RPMI8226 (cell line): Measurements from ENCODE around the gene ATRNL1.

ENCODE experiments used
- DNase-seq: peaks from one replicate; pipeline ENCODE4 v3.0.0-alpha.2; 2015

ATRNL1 gene

GRCh38 chr10:115854740-115855435 lies 761.7 kb downstream of the ATRNL1 start:
- DNase-seq = no peak

- no peak for DNase-seq
Observed at GRCh38 chr10:115856580-115856979, 763.4 kb downstream of the ATRNL1 start.

GRCh38 chr10:115857856-115858255 lies 764.7 kb downstream of the ATRNL1 start:
- no peak for DNase-seq

GRCh38 chr10:115860182-115861107 lies 767.3 kb downstream of the ATRNL1 start:
- no peak for DNase-seq

GRCh38 chr10:115861455-115861854 lies 768.3 kb downstream of the ATRNL1 start:
- no peak for DNase-seq

GRCh38 chr10:115861864-115862263 lies 768.7 kb downstream of the ATRNL1 start:
- no peak for DNase-seq

GRCh38 chr10:115866174-115866573 lies 773.0 kb downstream of the ATRNL1 start:
- no peak for DNase-seq

GRCh38 chr10:115866691-115867090 lies 773.5 kb downstream of the ATRNL1 start:
- no peak for DNase-seq

GRCh38 chr10:115867305-115867704 lies 774.1 kb downstream of the ATRNL1 start:
- no peak for DNase-seq

- DNase-seq = no peak
Observed at GRCh38 chr10:115871855-115872254, 778.7 kb downstream of the ATRNL1 start.

- no peak for DNase-seq
Observed at GRCh38 chr10:115875172-115875571, 782.0 kb downstream of the ATRNL1 start.

GRCh38 chr10:115879372-115880089 lies 786.4 kb downstream of the ATRNL1 start:
- DNase-seq = no peak

GRCh38 chr10:115882021-115882420 lies 788.9 kb downstream of the ATRNL1 start:
- DNase-seq = no peak

GRCh38 chr10:115883372-115883771 lies 790.2 kb downstream of the ATRNL1 start:
- no peak for DNase-seq

GRCh38 chr10:115884331-115884730 lies 791.2 kb downstream of the ATRNL1 start:
- no peak for DNase-seq

- DNase-seq = no peak
Observed at GRCh38 chr10:115895166-115895565, 802.0 kb downstream of the ATRNL1 start.

- DNase-seq = no peak
Observed at GRCh38 chr10:115898242-115898641, 805.1 kb downstream of the ATRNL1 start.

- DNase-seq = no peak
Observed at GRCh38 chr10:115902596-115902995, 809.4 kb downstream of the ATRNL1 start.

- DNase-seq = no peak
Observed at GRCh38 chr10:115903207-115903606, 810.0 kb downstream of the ATRNL1 start.

- DNase-seq = no peak
Observed at GRCh38 chr10:115903845-115904244, 810.7 kb downstream of the ATRNL1 start.

GRCh38 chr10:115909037-115909436 lies 815.9 kb downstream of the ATRNL1 start:
- DNase-seq = no peak

- no peak for DNase-seq
Observed at GRCh38 chr10:115909962-115910731, 817.0 kb downstream of the ATRNL1 start.

GRCh38 chr10:115914475-115914874 lies 821.3 kb downstream of the ATRNL1 start:
- DNase-seq = no peak
